ENCODE results near the gene CCDC34.

CCDC34 gene

DNA sequence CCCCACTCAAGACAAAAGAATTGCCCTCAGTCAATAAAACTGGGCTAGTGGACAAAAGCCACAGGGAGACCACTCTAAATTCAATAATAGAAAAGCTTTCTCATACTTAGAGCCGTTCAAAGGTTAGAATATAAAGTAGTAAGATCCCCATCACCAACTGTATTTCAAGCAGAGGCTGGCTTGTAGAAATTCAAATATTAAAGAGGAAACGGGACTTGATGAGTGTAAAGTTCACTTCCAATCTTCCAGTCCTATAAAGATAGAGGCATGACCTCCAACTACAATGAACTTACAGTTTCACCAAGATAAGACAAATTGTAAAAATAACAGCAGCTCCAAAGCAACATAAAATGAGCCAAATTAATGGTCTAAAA, 70.4 kb downstream of the CCDC34 start:
- in situ Hi-C loops (cut with HindIII; ENCODE audit: low sequenced_read_pairs), result loop anchor here (5.0 kb wide), 1 partner anchor 95 kb away; no protein-coding TSS in a partner anchor

DNA sequence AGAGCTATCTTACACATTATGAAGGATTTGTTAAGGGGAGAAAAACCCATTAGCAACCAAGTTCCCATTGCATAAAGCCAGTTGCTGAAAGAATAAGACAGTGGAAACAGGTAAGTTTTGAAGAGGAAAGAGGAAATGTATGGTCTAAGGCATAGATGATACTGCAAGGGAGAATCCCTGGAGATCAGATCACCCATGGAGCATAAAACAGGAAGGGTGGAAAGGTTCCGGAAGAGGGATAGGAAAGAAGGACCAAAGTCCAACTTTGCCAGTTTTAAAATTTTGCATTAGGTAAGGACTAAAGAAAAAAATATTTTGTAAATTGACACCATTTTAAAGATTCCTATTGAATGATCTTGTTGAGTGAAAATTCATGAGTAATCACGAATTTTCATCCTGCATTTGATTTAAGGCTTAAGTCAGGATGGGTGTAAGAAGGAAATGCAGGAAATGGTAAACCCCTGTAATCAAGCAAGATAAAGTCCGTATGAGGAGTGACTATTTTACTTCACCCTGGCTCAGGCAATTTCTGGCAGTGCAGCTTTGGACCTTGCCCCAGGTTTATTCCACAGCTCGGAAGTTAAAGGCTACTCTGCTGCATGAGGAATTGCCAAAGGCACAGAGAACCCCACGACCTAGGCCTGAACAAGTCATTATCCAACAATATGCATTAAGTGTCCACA, 70.9 kb downstream of the CCDC34 start:
- in situ Hi-C loops (cut with HindIII; ENCODE audit: low sequenced_read_pairs), result loop anchor here (5.0 kb wide), 1 partner anchor 95 kb away; no protein-coding TSS in a partner anchor

DNA sequence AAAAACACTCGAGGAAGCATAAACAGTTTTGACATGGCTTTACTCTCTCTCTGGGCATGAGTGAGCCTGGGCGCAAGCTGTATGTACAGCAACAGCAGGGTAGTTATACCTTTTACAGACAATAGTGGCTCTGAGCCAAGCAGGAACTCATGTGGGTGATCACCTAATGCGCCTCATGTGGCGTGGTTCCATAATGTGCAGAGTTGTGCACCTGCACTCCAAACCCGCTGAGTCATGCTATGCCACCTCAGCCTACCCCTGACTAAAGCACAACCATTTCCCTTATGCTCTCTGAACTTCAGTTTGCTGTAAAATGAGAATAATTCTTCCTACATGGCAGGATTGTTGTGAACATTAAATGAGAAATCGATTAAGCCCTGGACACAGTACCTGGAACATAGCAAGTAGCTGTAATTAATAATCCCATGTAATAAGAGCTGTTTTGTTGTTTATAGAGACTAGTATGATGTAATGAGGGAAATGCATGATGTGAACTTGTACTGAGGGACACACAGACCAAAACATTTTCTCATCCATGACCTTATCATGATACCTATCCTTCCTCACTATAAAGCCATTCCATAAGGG, 71.6 kb downstream of the CCDC34 start:
- in situ Hi-C loops (cut with HindIII; ENCODE audit: low sequenced_read_pairs), result loop anchor here (5.0 kb wide), 1 partner anchor 94 kb away; no protein-coding TSS in a partner anchor

DNA sequence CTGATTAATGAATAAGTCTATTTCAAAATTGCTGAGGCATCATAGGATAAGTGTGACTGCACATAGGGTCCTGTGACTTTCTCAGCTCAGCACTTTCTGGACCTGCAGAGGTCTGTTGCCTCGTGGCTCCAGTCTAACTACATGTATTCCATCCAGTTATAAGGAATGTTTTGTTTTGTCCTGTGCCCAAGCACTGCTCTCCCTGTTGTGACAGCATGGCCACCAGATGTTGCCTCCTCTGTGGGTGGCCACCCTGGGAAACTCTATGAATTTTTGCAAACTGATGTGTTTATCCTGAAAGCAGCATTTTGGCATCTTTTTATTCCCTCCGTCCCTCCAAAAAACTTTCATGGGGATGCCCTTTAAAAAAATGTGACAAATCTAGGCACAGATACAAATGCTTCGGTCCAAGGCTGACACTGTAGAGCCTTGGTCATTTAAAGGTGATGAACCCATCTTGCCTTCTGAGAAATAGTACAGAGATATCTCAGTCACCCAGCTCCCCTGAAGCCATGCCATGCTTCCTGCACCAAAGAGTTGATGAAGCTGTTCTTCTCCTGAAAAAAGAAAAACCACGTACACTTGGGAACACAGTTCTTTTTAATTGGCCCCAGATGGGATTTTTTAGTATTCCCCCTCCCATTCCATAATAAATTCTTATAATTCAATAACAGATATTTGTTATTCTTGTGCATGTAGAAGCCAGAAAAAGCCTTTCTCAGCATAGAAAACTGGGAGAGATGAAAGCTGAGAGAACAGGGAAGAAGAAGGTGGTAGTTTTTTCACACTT, 72.6 kb downstream of the CCDC34 start:
- in situ Hi-C loops (cut with HindIII; ENCODE audit: low sequenced_read_pairs), result loop anchor here (5.0 kb wide), 1 partner anchor 93 kb away; no protein-coding TSS in a partner anchor

All from endothelial cell of hepatic sinusoid (primary cell).